ENCODE measurements around the gene CHCHD6. TPM values are rescaled to one million over a fixed set of nuclear protein-coding genes. Genes with fewer than 3 reads are reported as not detected.

The CHCHD6 gene
- total RNA-seq, 4 donors from 2014 or later: 2.4 to 44.6 (median 5.1) TPM

GRCh38 chr3:126680667-126681055 lies 23.4 kb upstream of the CHCHD6 start:
- Histone ChIP-seq H3K27me3 (no peaks in the 10 kb centered on the region), H3K9me3 (no peaks in the 10 kb centered on the region), H3K36me3 (no peaks in the 10 kb centered on the region), H3K4me3 (no peak overlapping the region), H3K4me1 (peaks cover 0 to 6% (median 2%) of the 10 kb centered on the region in 4 donors), H3K27ac (no peak overlapping the region)
- no peak for DNase-seq
- TF ChIP-seq POLR2A (IDR thresholded peaks at IDR 0.05): no peak

DNA sequence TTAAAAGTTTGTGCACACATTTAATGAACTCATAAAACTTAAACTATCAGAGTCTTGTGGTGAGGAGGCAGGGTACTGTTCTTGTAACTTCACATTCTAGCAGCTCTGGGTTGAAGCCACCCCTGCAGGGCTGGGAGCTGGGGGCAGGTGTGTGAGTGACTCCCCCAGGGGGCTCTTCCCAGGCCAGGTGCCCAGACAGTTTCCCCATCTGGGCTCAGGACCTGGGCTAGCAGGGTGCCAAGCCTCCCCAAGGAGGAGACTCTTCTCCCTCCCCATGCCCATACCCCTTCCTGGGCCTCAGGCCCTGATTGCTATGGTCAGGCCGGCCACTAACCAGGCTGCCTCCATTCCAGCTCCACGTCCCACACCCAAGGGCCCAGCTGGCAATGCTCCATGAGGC lies 22.0 kb upstream of the CHCHD6 start:
- H3K36me3 ChIP-seq: no peaks in the 10 kb centered on the region
- TF ChIP-seq, protein P1, sequence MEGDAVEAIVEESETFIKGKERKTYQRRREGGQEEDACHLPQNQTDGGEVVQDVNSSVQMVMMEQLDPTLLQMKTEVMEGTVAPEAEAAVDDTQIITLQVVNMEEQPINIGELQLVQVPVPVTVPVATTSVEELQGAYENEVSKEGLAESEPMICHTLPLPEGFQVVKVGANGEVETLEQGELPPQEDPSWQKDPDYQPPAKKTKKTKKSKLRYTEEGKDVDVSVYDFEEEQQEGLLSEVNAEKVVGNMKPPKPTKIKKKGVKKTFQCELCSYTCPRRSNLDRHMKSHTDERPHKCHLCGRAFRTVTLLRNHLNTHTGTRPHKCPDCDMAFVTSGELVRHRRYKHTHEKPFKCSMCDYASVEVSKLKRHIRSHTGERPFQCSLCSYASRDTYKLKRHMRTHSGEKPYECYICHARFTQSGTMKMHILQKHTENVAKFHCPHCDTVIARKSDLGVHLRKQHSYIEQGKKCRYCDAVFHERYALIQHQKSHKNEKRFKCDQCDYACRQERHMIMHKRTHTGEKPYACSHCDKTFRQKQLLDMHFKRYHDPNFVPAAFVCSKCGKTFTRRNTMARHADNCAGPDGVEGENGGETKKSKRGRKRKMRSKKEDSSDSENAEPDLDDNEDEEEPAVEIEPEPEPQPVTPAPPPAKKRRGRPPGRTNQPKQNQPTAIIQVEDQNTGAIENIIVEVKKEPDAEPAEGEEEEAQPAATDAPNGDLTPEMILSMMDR (IDR thresholded peaks at IDR 0.05): no peak
- no peak for TF ChIP-seq POLR2A (IDR thresholded peaks at IDR 0.05)
- no peaks in the 10 kb centered on the region for H3K27me3 ChIP-seq
- no peaks in the 10 kb centered on the region for H3K9me3 ChIP-seq
- DNase-seq: no peak
- H3K4me1 ChIP-seq: peaks cover 0 to 6% (median 2%) of the 10 kb centered on the region in 4 donors
- no peak overlapping the region for H3K27ac ChIP-seq
- no peak overlapping the region for H3K4me3 ChIP-seq

DNA sequence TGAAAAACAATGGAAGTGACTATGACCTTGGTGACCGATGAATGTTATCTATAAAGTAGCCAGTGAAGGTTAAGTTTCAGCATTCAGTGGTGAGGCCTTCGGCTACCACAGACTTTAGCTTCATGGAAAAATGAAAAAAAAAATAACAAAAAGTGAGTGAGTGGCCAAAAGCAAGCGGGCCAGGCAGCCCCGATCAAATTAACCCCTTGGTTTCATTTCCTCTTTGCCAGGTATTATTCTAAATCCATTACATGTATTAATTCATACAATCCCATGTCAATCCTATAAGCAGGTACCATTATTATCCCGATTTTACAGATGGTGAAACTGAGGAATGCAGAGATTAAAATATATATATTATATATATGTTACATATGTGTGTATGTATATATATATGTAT lies 21.0 kb upstream of the CHCHD6 start:
- peaks cover 0 to 6% (median 2%) of the 10 kb centered on the region in 4 donors for H3K4me1 ChIP-seq
- H3K9me3 ChIP-seq: no peaks in the 10 kb centered on the region
- DNase-seq: no peak
- no peaks in the 10 kb centered on the region for H3K36me3 ChIP-seq
- TF ChIP-seq POLR2A (IDR thresholded peaks at IDR 0.05): no peak
- TF ChIP-seq, protein P1 (IDR thresholded peaks at IDR 0.05): no peak
- H3K27ac ChIP-seq: no peak overlapping the region
- no peaks in the 10 kb centered on the region for H3K27me3 ChIP-seq
- no peak overlapping the region for H3K4me3 ChIP-seq

GRCh38 chr3:126684218-126684751 lies 19.8 kb upstream of the CHCHD6 start:
- no peaks in the 10 kb centered on the region for H3K36me3 ChIP-seq
- DNase-seq: no peak
- TF ChIP-seq, protein P1 (IDR thresholded peaks at IDR 0.05): no peak
- H3K4me1 ChIP-seq: peaks cover 0 to 2% (median 0%) of the 10 kb centered on the region in 4 donors
- no peaks in the 10 kb centered on the region for H3K9me3 ChIP-seq
- H3K4me3 ChIP-seq: no peak overlapping the region
- no peak overlapping the region for H3K27ac ChIP-seq
- H3K27me3 ChIP-seq: no peaks in the 10 kb centered on the region

- TF ChIP-seq, protein P1 (IDR thresholded peaks at IDR 0.05): no peak
- no peak for TF ChIP-seq POLR2A (IDR thresholded peaks at IDR 0.05)
- Histone ChIP-seq H3K36me3 (no peaks in the 10 kb centered on the region), H3K9me3 (no peaks in the 10 kb centered on the region), H3K4me3 (no peak overlapping the region), H3K27me3 (no peaks in the 10 kb centered on the region), H3K27ac (no peak overlapping the region), H3K4me1 (no peaks in the 10 kb centered on the region)
- no peak for DNase-seq
Measured at GRCh38 chr3:126685021-126685420, 19.0 kb upstream of the CHCHD6 start.

GRCh38 chr3:126685493-126685892 lies 18.5 kb upstream of the CHCHD6 start:
- TF ChIP-seq, protein P1 (IDR thresholded peaks at IDR 0.05): no peak
- no peak for TF ChIP-seq POLR2A (IDR thresholded peaks at IDR 0.05)
- Histone ChIP-seq H3K9me3 (no peaks in the 10 kb centered on the region), H3K36me3 (no peaks in the 10 kb centered on the region), H3K27me3 (no peaks in the 10 kb centered on the region), H3K4me3 (no peak overlapping the region), H3K27ac (no peak overlapping the region), H3K4me1 (no peaks in the 10 kb centered on the region)
- no peak for DNase-seq
